ENCODE measurements around the gene FRMD4B. TPM values are rescaled to one million over a fixed set of nuclear protein-coding genes. Genes with fewer than 3 reads are reported as not detected.

The FRMD4B gene
- total RNA-seq, 3 donors from 2014 or later (not counting 1 experiment from before 2014, with no cell fraction given), result 8.5 to 19.8 (median 9.4) TPM

- Mint-ChIP-seq H3K4me1 (no peaks in the 10 kb centered on the region), H3K27ac (no peak overlapping the region), H3K9me3 (no peaks in the 10 kb centered on the region), H3K36me3 (no peaks in the 10 kb centered on the region), H3K27me3 (ENCODE audit: low read depth in 2 of 2) (no peaks in the 10 kb centered on the region), H3K4me3 (no peak overlapping the region)
- Histone ChIP-seq H3K27me3 (ENCODE audit: control insufficient read depth, insufficient read depth, low read length) (no peaks in the 10 kb centered on the region), H3K27ac (ENCODE audit: low read length) (no peak overlapping the region), H3K4me3 (ENCODE audit: low read length) (no peak overlapping the region), H3K4me1 (ENCODE audit: control insufficient read depth, insufficient read depth, low read length) (no peaks in the 10 kb centered on the region), H3K9me3 (ENCODE audit: control insufficient read depth, insufficient read depth, low read length) (no peaks in the 10 kb centered on the region), H3K36me3 (ENCODE audit: control insufficient read depth, insufficient read depth, low read length) (no peaks in the 10 kb centered on the region)
- no peak for ATAC-seq
- intact Hi-C loops (cut with micrococcal nuclease), result no loop called here
- no peak for DNase-seq
- TF ChIP-seq CTCF (IDR thresholded peaks at IDR 0.05), result no peak
- 94% methylated on average over 35 of the region's 35 CpGs for WGBS (ENCODE audit: insufficient coverage)
Measured at GRCh38 chr3:69260216-69260787, 125.6 kb downstream of the FRMD4B start.

- H3K4me1 ChIP-seq (ENCODE audit: control insufficient read depth, insufficient read depth, low read length), result no peaks in the 10 kb centered on the region
- TF ChIP-seq CTCF (IDR thresholded peaks at IDR 0.05), result no peak
- ATAC-seq (no peak), DNase-seq (no peak)
- no peaks in the 10 kb centered on the region for H3K9me3 ChIP-seq (ENCODE audit: control insufficient read depth, insufficient read depth, low read length)
- Mint-ChIP-seq H3K4me1 (no peaks in the 10 kb centered on the region), H3K4me3 (no peak overlapping the region), H3K27ac (no peak overlapping the region), H3K27me3 (ENCODE audit: low read depth in 2 of 2) (no peaks in the 10 kb centered on the region), H3K9me3 (no peaks in the 10 kb centered on the region), H3K36me3 (no peaks in the 10 kb centered on the region)
- no peaks in the 10 kb centered on the region for H3K36me3 ChIP-seq (ENCODE audit: control insufficient read depth, insufficient read depth, low read length)
- H3K27ac ChIP-seq (ENCODE audit: low read length), result no peak overlapping the region
- WGBS (ENCODE audit: insufficient coverage), result 99% methylated on average over 9 of the region's 9 CpGs
- intact Hi-C loops (cut with micrococcal nuclease), result no loop called here
- no peak overlapping the region for H3K4me3 ChIP-seq (ENCODE audit: low read length)
- no peaks in the 10 kb centered on the region for H3K27me3 ChIP-seq (ENCODE audit: control insufficient read depth, insufficient read depth, low read length)
Measured at GRCh38 chr3:69259125-69259524, 126.8 kb downstream of the FRMD4B start.

GRCh38 chr3:69255928-69256327 is 130.0 kb downstream of the FRMD4B start:
- Histone ChIP-seq H3K9me3 (ENCODE audit: control insufficient read depth, insufficient read depth, low read length) (no peaks in the 10 kb centered on the region), H3K27ac (ENCODE audit: low read length) (no peak overlapping the region), H3K27me3 (ENCODE audit: control insufficient read depth, insufficient read depth, low read length) (no peaks in the 10 kb centered on the region), H3K36me3 (ENCODE audit: control insufficient read depth, insufficient read depth, low read length) (no peaks in the 10 kb centered on the region), H3K4me3 (ENCODE audit: low read length) (no peak overlapping the region), H3K4me1 (ENCODE audit: control insufficient read depth, insufficient read depth, low read length) (no peaks in the 10 kb centered on the region)
- H3K27me3 Mint-ChIP-seq (ENCODE audit: low read depth in 2 of 2), result no peaks in the 10 kb centered on the region
- H3K4me3 Mint-ChIP-seq, result no peak overlapping the region
- intact Hi-C loops (cut with micrococcal nuclease), result no loop called here
- WGBS (ENCODE audit: insufficient coverage), result 87% methylated on average over 3 of the region's 3 CpGs
- H3K4me1 Mint-ChIP-seq, result no peaks in the 10 kb centered on the region
- no peaks in the 10 kb centered on the region for H3K9me3 Mint-ChIP-seq
- no peaks in the 10 kb centered on the region for H3K36me3 Mint-ChIP-seq
- no peak overlapping the region for H3K27ac Mint-ChIP-seq
- TF ChIP-seq CTCF (IDR thresholded peaks at IDR 0.05), result no peak
- DNase-seq (no peak), ATAC-seq (no peak)

- no peak for TF ChIP-seq CTCF (IDR thresholded peaks at IDR 0.05)
- 91% methylated on average over 3 of the region's 4 CpGs for WGBS (ENCODE audit: insufficient coverage)
Measured at GRCh38 chr3:69254351-69254750, 131.5 kb downstream of the FRMD4B start.

More at GRCh38 chr3:69254351-69254750, 131.5 kb downstream of the FRMD4B start:
- Mint-ChIP-seq H3K27me3 (ENCODE audit: low read depth in 2 of 2) (no peaks in the 10 kb centered on the region), H3K4me1 (no peaks in the 10 kb centered on the region), H3K27ac (no peak overlapping the region), H3K36me3 (no peaks in the 10 kb centered on the region), H3K4me3 (no peak overlapping the region), H3K9me3 (no peaks in the 10 kb centered on the region)
- no peaks in the 10 kb centered on the region for H3K4me1 ChIP-seq (ENCODE audit: control insufficient read depth, insufficient read depth, low read length)
- no peak overlapping the region for H3K27ac ChIP-seq (ENCODE audit: low read length)
- no peak for ATAC-seq
- DNase-seq, result no peak
- H3K4me3 ChIP-seq (ENCODE audit: low read length), result no peak overlapping the region
- H3K27me3 ChIP-seq (ENCODE audit: control insufficient read depth, insufficient read depth, low read length), result no peaks in the 10 kb centered on the region
- intact Hi-C loops (cut with micrococcal nuclease), result no loop called here
- H3K9me3 ChIP-seq (ENCODE audit: control insufficient read depth, insufficient read depth, low read length), result no peaks in the 10 kb centered on the region
- no peaks in the 10 kb centered on the region for H3K36me3 ChIP-seq (ENCODE audit: control insufficient read depth, insufficient read depth, low read length)

All from natural killer cell (primary cell).